T-helper 1 cell treated with Interleukin-12 subunit alpha and Interleukin-12 subunit beta and Interleukin-4 antibody, amounts not matched to agents 30 ng/mL and 1 ng/mL, for 36 hours (primary cell): ENCODE measurements around the gene C2. TPM values are rescaled to one million over a fixed set of nuclear protein-coding genes. Genes with fewer than 3 reads are reported as not detected.
"Not testable (repeated sequence)": the region's sequence is repeated elsewhere in the genome, so short reads cannot be mapped to it uniquely, and the experiment has no call there.

ENCODE experiments used
- intact Hi-C: fragments of 100-400 bp; cut with micrococcal nuclease; formaldehyde crosslinking; loops from one replicate; pipeline ENCODE4 v1.15.1; 2024
- total RNA-seq: library from RNA; stranded (reverse); gene quantifications from 2 replicates; pipeline ENCODE4 v1.2.3, GENCODE V29; 2022

Gene C2
- total RNA-seq, 1 donor from 2014 or later: 0.12 TPM

DNA sequence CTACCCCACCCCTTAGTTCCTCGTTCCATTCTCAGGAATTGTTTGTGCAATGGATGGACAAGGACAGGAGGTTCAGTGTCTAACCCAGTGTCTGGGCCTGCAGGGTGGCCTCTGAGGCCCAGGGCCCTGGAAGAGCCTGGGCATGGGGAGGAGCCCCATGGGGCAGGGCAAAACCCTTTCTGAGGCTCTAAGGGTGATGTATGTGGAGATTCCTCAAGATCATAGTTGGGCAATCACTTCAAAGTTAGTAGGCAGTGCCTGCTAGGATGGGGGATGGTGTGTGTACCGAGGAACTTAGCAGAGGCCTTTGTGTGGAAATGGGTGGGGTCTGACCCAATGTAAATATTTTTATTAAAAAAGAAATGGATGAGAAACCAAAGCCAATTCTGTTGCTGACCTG, 6.7 kb upstream of the C2 start:
- intact Hi-C loops: no loop called here

DNA sequence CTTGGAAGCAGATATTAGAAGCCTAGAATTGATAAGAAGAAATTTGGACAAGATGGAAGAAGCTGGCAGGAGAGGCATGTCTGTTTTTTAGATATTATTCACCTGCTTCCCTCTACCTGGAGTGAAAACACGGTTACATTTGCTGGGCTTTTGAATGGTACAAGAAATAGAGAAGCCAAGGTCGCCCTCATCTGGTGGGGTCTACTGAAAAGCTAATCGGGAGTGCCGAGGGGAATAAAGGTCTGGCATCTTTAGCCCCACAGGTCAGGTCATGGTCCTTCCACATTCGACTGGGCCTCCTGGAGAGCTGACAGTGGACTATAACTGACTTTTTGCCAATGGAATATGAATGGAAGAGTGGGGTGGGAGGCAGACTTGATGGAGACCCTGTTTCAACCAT, 4.6 kb upstream of the C2 start:
- intact Hi-C loops: no loop called here

DNA sequence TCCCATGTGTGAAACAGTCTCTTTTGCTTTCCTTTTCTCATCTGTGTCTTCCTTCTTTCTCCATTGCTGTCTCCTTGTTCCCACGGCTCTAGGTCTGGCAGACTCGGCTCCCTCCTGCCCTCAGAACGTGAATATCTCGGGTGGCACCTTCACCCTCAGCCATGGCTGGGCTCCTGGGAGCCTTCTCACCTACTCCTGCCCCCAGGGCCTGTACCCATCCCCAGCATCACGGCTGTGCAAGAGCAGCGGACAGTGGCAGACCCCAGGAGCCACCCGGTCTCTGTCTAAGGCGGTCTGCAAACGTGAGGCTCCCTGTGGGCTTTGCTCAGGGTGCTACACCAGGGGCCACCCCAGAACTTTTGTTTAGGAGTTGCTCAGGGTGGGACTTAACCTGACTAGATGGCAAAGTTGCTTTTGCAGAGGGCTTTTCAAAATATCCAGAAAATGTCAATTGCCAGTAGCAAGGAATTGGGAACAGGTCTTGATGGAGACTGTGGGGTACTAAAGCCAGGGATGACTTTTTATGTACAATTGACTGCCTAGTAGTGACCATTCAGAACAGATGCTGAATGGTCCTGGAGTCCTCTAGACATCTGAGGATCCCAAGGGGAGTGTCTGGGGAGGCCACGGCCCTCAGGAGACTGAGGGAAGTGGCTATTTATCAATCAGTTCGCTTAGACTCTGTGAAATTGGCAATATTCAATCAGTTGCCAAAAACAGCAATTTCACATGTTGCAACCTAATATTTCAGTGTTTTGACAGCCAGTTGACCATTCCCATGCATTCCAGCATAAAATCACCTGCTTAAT, 550 bp downstream of the C2 start:
- intact Hi-C loops: no loop called here

GRCh38 chr6:31928672-31928939, 1.1 kb downstream of the C2 start:
- intact Hi-C loops: no loop called here

DNA sequence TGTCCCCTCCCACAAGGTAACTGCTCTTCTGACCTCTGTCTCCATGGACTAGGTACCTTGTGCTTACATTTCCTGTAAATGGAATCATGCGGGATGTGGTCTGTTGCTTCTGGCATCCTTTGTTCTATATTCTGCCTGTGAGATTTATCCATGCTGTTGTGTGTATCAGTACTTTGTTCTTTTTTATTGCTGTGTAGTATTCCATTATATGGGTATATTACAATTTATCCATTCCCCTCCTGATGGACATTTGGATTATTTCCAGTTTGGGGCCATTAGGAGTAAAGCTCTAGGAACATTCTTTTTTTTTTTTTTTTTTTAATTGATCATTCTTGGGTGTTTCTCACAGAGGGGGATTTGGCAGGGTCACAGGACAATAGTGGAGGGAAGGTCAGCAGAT, 3.4 kb downstream of the C2 start:
- intact Hi-C loops: no loop called here

DNA sequence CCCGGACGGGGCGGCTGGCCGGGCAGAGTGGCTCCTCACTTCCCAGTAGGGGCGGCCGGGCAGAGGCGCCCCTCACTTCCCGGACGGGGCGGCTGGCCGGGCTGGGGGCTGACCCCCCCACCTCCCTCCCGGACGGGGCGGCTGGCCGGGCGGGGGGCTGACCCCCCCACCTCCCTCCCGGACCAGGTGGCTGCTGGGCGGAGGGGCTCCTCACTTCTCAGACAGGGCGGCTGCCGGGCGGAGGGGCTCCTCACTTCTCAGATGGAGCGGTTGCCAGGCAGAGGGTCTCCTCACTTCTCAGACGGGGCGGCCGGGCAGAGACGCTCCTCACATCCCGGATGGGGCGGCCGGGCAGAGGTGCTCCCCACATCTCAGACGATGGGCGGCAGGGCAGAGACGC, 4.6 kb downstream of the C2 start:
- intact Hi-C loops: not testable (repeated sequence)

- intact Hi-C loops: no loop called here
These were observed 6.0 kb downstream of the C2 start for GRCh38 chr6:31933537-31933936.

- intact Hi-C loops: no loop called here
These were observed 7.5 kb downstream of the C2 start for GRCh38 chr6:31935021-31935420.

DNA sequence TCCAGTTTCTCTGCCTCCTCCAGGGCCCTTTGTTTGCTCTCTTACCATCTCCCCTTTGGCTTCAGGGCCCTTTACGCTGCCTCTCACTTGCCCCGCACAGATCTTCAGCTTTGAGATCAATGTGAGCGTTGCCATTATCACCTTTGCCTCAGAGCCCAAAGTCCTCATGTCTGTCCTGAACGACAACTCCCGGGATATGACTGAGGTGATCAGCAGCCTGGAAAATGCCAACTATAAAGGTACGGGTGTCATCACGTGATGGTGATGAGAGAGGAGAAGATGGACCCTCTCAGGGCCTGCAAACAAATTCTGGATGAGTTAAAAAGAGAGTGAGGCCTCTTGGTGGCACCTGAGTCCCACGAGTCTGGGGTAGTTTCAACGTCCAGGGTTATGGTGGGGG, 8.3 kb downstream of the C2 start:
- intact Hi-C loops: no loop called here

DNA sequence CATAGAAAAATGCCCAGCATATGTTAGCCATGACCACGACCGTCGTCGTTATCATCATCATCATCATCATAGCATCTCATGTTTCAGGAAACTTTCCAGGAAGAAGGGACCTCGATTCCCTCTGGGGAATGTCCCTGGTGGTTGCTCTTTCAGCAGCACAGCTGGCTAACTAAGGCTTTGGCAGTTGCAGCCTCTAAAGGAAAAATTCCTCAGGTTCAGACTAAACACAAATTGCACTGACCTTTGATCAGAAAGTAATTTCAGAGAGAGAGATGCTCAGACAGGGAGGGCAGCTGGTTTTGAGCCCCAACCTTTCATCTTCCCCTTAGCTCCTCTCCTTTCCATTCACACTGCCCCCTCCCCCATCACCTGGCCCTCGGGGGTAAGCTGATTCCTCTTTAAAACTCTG, 12.7 kb downstream of the C2 start:
- intact Hi-C loops: no loop called here

- intact Hi-C loops: no loop called here
These were observed 16.2 kb downstream of the C2 start for GRCh38 chr6:31943742-31944141.

- intact Hi-C loops: no loop called here
These were observed 17.6 kb downstream of the C2 start for GRCh38 chr6:31945154-31945506.

- intact Hi-C loops: no loop called here
These were observed 18.2 kb downstream of the C2 start, which contains the start of gene CFB for GRCh38 chr6:31945507-31946369. Gene CFB (plus strand): TSS chr6:31946095. CDS start chr6:31946222, 127 bp downstream.

DNA sequence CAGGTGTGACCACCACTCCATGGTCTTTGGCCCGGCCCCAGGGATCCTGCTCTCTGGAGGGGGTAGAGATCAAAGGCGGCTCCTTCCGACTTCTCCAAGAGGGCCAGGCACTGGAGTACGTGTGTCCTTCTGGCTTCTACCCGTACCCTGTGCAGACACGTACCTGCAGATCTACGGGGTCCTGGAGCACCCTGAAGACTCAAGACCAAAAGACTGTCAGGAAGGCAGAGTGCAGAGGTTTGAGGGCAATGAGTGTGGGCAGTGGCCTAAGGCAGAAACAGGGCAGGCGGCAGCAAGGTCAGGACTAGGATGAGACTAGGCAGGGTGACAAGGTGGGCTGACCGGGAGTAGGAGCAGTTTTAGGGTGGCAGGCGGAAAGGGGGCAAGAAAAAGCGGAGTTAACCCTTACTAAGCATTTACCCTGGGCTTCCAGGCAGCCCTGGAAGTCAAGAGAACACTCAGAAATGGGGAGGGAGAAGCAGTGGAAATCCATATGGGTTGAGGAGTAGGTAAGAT, 18.9 kb downstream of the C2 start:
- intact Hi-C loops: no loop called here

GRCh38 chr6:31947070-31947675, 19.7 kb downstream of the C2 start:
- intact Hi-C loops: no loop called here

- intact Hi-C loops: no loop called here
These were observed 20.3 kb downstream of the C2 start for GRCh38 chr6:31947864-31948263.

GRCh38 chr6:31948306-31948705, 20.8 kb downstream of the C2 start:
- intact Hi-C loops: no loop called here

GRCh38 chr6:31948753-31949413, 21.4 kb downstream of the C2 start:
- intact Hi-C loops: no loop called here

GRCh38 chr6:31949926-31950548, 22.5 kb downstream of the C2 start:
- intact Hi-C loops: loop anchor here (10.0 kb wide), 1 partner anchor 1325 kb away; the partner anchor contains the start of genes B3GALT4, RPS18 and VPS52

DNA sequence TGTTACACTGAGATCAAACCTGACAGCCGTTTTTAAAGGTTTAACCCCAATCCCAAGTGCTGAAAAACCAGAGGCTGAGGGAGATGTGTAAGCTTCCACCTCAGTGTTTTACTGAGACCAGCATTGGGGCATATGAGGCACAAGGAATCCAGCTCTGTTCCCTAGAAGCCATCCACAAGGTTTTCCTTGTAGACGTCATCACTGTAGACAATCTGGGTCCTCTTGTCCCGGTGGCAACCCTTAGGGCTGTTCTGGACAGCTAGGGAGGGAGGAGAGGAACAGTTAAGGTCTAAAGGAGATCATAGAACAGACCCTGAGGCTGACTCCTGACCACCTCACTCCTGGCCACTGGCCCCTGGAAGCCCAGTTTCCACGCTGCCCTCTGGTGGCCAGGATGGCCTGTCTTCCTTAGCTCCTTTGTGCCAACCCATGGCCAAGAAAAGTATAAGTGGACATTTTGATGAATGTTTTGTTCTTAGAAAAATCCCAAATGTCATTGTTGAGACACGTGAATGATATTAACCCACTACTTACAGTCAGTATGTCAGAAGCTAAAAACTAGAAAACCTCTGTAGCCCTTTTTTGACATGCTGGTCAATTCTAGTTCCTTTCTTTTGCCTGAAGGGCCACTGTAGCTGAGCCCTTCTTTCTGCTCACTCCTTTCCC, 24.8 kb downstream of the C2 start:
- intact Hi-C loops: loop anchor here (10.0 kb wide), 1 partner anchor 1323 kb away; the partner anchor contains the start of genes B3GALT4, RPS18 and VPS52
